Esophagus squamous epithelium (tissue), 5 donors: Measurements from ENCODE around the gene RASSF7. TPM values are rescaled to one million over a fixed set of nuclear protein-coding genes. Genes with fewer than 3 reads are reported as not detected.

Experiments used
- DNase-seq: peaks from one replicate; lab custom pipeline; 2025; lab: John Stamatoyannopoulos, UW
- H3K27ac ChIP-seq, 4 donors: fragments of 200-600 bp; sonication (generic); one replicate each; pipeline ENCODE4 v1.5.1; 2016 to 2019; ENCODE audit warnings: mild to moderate bottlenecking in 1 of 4
- H3K27me3 ChIP-seq, 4 donors: fragments of 200-600 bp; sonication (generic); 1 replicate in 3 of 4; 2 replicates in 1 of 4; pipeline versions ENCODE4 v1.5.1 to v1.6.0; 2017 to 2021; ENCODE audit warnings: antibody characterized with exemption in 1 of 4
- H3K36me3 ChIP-seq, 3 donors: fragments of 200-600 bp; sonication (generic); one replicate each; pipeline ENCODE4 v1.5.1; 2016 to 2019
- H3K4me1 ChIP-seq, 3 donors: fragments of 200-600 bp; sonication (generic); one replicate each; pipeline ENCODE4 v1.5.1; 2017 to 2019
- H3K4me3 ChIP-seq, 4 donors: fragments of 200-600 bp; sonication (generic); 1 replicate in 3 of 4; 2 replicates in 1 of 4; pipeline ENCODE4 v1.5.1; 2016 to 2019; ENCODE audit warnings: mild to moderate bottlenecking in 2 of 4, moderate library complexity in 1 of 4
- H3K9me3 ChIP-seq, 3 donors: fragments of 200-600 bp; sonication (generic); one replicate each; pipeline ENCODE4 v1.5.1; 2016 to 2019
- POLR2A ChIP-seq, 4 donors: fragments of 450-650 bp; IDR thresholded peaks; one replicate each; pipeline ENCODE4 v1.6.1; 2017; ENCODE audit warnings: antibody characterized with exemption in 4 of 4, mild to moderate bottlenecking in 4 of 4, moderate library complexity in 3 of 4
- WGBS, 2 donors: methylation state at CpG; one replicate each; pipeline ENCODE4 v1.1.5; 2018; 5-methylcytosine and 5-hydroxymethylcytosine counted together
- intact Hi-C: fragments of 100-400 bp; cut with DNase I; formaldehyde crosslinking; loops from one replicate; pipeline ENCODE4 v1.15.0; 2022
- total RNA-seq, 4 donors: library from RNA; depleted of rRNA; stranded (reverse); fragments of >200 nt; gene quantifications; one replicate each; pipeline ENCODE4 v1.1.0, GENCODE V29; 2016
- TF ChIP-seq, protein P1 (sequence below), 6 experiments: fragments of 450-650 bp in 4 of 6; fragments of 200-600 bp in 2 of 6; sonication (generic) in 2 of 6; IDR thresholded peaks; one replicate each; pipeline ENCODE4 v1.5.1; 2016 to 2019; ENCODE audit warnings: antibody characterized with exemption in 6 of 6, mild to moderate bottlenecking in 4 of 6, moderate library complexity in 4 of 6
- donor health status: DM: yes; HTN: yes; CAD: no.

RASSF7 gene
- total RNA-seq, 4 donors from 2014 or later = 35.7 to 54.0 (median 44.4) TPM

DNA sequence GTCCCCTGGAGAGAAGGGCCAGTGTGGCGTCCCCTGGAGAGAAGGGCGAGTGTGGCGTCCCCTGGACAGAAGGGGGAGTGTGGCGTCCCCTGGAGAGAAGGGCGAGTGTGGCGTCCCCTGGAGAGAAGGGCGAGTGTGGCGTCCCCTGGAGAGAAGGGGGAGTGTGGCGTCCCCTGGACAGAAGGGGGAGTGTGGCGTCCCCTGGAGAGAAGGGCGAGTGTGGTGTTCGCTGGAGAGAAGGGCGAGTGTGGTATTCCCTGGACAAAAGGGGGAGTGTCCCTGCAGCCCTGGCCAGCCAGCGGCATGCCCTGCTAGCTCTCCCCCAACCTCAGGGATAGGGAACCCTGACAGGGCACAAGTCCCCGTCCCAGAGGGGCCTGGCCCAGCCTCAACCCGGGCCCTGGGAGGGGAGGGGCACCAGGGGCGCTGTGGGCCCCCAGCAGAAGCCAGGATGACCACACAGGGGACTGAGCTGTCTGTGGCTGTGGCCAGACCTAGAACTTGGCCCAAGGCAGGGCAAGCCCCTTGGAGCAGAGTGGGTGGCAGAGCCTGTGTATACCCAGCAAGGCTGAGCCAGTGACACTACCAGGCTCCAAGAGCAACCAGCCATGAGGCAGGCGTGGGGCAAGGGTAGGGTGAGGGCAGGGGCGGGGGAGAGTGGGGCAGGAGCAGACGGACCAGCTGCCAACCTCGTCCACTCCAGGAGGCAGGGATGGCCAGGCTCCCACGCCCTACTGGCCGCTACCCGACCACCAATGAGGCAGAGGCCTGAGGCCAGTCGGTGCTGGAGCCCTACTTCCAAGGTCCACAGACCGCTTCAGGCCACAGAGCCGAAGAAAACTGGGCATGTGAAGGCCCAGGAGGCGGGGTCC, 29.6 kb upstream of the RASSF7 start:
- Histone ChIP-seq H3K36me3 (peaks cover 18 to 46% (median 26%) of the 10 kb centered on the region in 3 donors), H3K4me3 (no peak overlapping the region), H3K27me3 (no peaks in the 10 kb centered on the region), H3K27ac (no peak overlapping the region), H3K4me1 (peaks cover 24 to 40% (median 29%) of the 10 kb centered on the region in 3 donors), H3K9me3 (no peaks in the 10 kb centered on the region)
- WGBS, 2 donors = 87% methylated on average over 5 of the region's 28 CpGs; no CpG with 5 or more reads in 1 of the 2 donors
- intact Hi-C loops = no loop called here
- no peak for DNase-seq
- TF ChIP-seq POLR2A (IDR thresholded peaks at IDR 0.05) = no peak
- TF ChIP-seq, protein P1, sequence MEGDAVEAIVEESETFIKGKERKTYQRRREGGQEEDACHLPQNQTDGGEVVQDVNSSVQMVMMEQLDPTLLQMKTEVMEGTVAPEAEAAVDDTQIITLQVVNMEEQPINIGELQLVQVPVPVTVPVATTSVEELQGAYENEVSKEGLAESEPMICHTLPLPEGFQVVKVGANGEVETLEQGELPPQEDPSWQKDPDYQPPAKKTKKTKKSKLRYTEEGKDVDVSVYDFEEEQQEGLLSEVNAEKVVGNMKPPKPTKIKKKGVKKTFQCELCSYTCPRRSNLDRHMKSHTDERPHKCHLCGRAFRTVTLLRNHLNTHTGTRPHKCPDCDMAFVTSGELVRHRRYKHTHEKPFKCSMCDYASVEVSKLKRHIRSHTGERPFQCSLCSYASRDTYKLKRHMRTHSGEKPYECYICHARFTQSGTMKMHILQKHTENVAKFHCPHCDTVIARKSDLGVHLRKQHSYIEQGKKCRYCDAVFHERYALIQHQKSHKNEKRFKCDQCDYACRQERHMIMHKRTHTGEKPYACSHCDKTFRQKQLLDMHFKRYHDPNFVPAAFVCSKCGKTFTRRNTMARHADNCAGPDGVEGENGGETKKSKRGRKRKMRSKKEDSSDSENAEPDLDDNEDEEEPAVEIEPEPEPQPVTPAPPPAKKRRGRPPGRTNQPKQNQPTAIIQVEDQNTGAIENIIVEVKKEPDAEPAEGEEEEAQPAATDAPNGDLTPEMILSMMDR (IDR thresholded peaks at IDR 0.05) = no peak

DNA sequence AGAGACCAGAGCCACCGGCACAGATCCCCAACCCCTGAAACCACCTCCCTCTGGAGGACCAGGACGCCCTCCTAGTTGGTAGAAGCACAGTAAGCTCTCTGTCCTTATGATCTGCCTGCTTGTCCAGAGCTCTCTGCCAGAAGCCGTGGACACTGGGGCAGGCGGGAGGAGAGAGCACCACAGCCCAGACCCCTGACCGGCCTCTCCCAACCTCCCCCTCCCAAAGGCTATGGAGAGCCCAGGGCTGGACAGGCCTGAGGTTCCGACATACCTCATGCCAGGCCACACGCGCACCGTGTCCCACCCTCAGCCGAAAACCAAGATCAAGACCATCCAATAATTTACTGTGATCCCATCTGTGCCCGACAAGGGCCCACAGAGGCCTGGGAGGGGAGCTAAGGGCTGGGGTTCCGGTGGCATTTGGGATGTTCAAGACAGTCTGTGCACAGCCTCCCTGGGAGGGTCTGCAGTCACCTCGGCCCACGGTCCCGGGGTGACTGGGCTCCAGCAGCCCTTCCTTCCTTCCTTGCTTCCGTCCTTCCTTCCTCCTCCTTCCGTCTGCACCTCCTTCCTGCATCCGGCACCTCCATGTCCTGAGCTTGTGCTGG, 28.7 kb upstream of the RASSF7 start:
- Histone ChIP-seq H3K27ac (no peak overlapping the region), H3K4me1 (peaks cover 32 to 48% (median 37%) of the 10 kb centered on the region in 3 donors), H3K36me3 (peaks cover 18 to 46% (median 26%) of the 10 kb centered on the region in 3 donors), H3K27me3 (no peaks in the 10 kb centered on the region), H3K4me3 (no peak overlapping the region), H3K9me3 (no peaks in the 10 kb centered on the region)
- TF ChIP-seq POLR2A (IDR thresholded peaks at IDR 0.05) = no peak
- TF ChIP-seq, protein P1 (IDR thresholded peaks at IDR 0.05) = no peak
- intact Hi-C loops = no loop called here
- DNase-seq = no peak
- WGBS, 2 donors = 62 to 73% methylated on average over 8 to 11 of the region's 18 CpGs

DNA sequence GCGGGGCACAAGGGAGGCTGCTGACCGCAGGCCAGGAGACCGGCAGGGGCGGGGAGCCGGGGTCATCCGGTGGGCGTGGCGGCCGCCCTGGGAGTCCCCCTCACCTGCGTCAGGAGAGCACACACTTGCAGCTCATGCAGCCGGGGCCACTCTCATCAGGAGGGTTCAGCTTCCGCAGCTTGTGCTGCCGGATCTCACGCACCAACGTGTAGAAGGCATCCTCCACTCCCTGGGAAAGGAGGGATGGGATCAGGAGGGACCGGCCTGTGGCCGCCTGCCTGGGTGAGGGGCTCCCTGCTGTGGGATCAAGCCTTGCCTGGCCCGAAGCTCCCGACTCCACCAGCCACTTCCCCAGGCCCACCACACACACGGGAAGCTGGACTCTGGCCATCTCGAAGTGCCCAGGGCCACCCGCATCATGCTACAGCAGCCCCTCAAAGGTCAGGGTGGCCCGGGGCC, 28.2 kb upstream of the RASSF7 start:
- H3K36me3 ChIP-seq = peaks cover 18 to 46% (median 26%) of the 10 kb centered on the region in 3 donors
- no peaks in the 10 kb centered on the region for H3K27me3 ChIP-seq
- no peak overlapping the region for H3K27ac ChIP-seq
- no peak overlapping the region for H3K4me3 ChIP-seq
- no peaks in the 10 kb centered on the region for H3K9me3 ChIP-seq
- TF ChIP-seq, protein P1 (IDR thresholded peaks at IDR 0.05) = no peak
- no peak for TF ChIP-seq POLR2A (IDR thresholded peaks at IDR 0.05)
- intact Hi-C loops = no loop called here
- 85% methylated on average over 4 of the region's 23 CpGs; no CpG with 5 or more reads in 1 of the 2 donors for WGBS, 2 donors
- no peak for DNase-seq
- H3K4me1 ChIP-seq = peaks cover 38 to 53% (median 43%) of the 10 kb centered on the region in 3 donors

DNA sequence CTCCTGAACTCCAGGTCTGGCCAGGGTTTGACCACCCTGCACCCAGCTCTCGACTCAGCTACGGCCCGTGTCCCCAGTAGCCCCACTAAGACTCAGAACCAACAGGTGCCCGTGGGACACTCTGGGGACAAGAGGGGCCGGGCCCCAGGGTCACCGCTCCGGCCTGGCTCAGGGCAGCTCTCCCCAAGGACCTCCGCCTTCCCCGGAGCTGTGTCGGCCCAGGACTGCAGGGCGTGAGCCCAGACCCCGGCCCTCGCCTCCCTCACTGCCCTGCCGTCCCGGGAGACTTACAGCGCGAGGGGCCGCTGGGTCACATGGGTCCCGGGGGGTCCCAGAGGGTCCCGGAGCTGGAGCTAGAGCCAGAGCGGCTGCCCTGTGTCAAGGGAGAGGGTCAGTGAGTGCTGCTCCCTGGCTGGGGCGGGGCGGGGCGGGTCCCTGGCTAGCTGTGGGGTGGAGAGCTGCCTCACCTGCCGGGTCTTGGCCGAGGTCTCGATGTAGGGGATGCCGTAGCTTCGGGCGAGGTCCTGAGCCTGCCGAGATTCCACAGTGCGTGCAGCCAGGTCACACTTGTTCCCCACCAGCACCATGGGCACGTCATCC, 27.7 kb upstream of the RASSF7 start:
- TF ChIP-seq POLR2A (IDR thresholded peaks at IDR 0.05) = no peak
- TF ChIP-seq, protein P1 (IDR thresholded peaks at IDR 0.05) = no peak
- H3K9me3 ChIP-seq = no peaks in the 10 kb centered on the region
- H3K4me3 ChIP-seq = peak overlapping the region in 1 of 4 donors; percentile 95
- H3K27me3 ChIP-seq = no peaks in the 10 kb centered on the region
- peaks cover 18 to 46% (median 26%) of the 10 kb centered on the region in 3 donors for H3K36me3 ChIP-seq
- intact Hi-C loops = no loop called here
- peak overlapping the region in 3 of 4 donors; percentile 96 to 98 (median 98) for H3K27ac ChIP-seq
- peaks cover 40 to 58% (median 47%) of the 10 kb centered on the region in 3 donors for H3K4me1 ChIP-seq
- DNase-seq = no peak
- 100% methylated on average over 1 of the region's 33 CpGs; no CpG with 5 or more reads in 1 of the 2 donors for WGBS, 2 donors
